Epithelial cell of proximal tubule (primary cell): ENCODE data around the gene TSFM. TPM values are rescaled to one million over a fixed set of nuclear protein-coding genes. Genes with fewer than 3 reads are reported as not detected.

Source experiments
- DNase-seq: peaks from one replicate; pipeline ENCODE4 v3.0.0-alpha.2; 2011; ENCODE audit warnings: low read depth
- H3K4me3 ChIP-seq: 2 replicates; pipeline ENCODE4 v1.5.1; 2011; ENCODE audit warnings: low read depth, mild to moderate bottlenecking, low read length
- CTCF ChIP-seq: conservative IDR thresholded peaks from 2 replicates; pipeline ENCODE4 v1.5.1; 2012; ENCODE audit warnings: low read depth, mild to moderate bottlenecking, low read length
- total RNA-seq: library from RNA; depleted of rRNA; stranded (reverse); fragments of >200 nt; gene quantifications from 2 replicates; pipeline ENCODE4 v1.2.3, GENCODE V29; 2015

TSFM gene
- total RNA-seq, 1 donor from 2014 or later, result 30.6 TPM

- no peak for TF ChIP-seq CTCF
- H3K4me3 ChIP-seq, result peak within 1 kb of the TSS; percentile 73
- no peak for DNase-seq
These were observed 28.0 kb upstream of the TSFM start, which contains the start of gene MARCHF9 for GRCh38 chr12:57754411-57755193. MARCHF9 (plus strand) TSS chr12:57755103; CDS start chr12:57755529, 426 bp downstream.

GRCh38 chr12:57755194-57755453 is 27.5 kb upstream of the TSFM start:
- peak overlapping the region; percentile 73 for H3K4me3 ChIP-seq

GRCh38 chr12:57755454-57756372 is 26.9 kb upstream of the TSFM start:
- peak overlapping the region; percentile 73 for H3K4me3 ChIP-seq
- TF ChIP-seq CTCF, result no peak
- no peak for DNase-seq

More at GRCh38 chr12:57755194-57755453, 27.5 kb upstream of the TSFM start:
- no peak for TF ChIP-seq CTCF
- DNase-seq, result no peak

- peak; percentile 75 for TF ChIP-seq CTCF
- H3K4me3 ChIP-seq, result peak overlapping the region; percentile 73
- DNase-seq, result no peak
These were observed 25.9 kb upstream of the TSFM start for GRCh38 chr12:57756406-57757341.

GRCh38 chr12:57757771-57758170 is 24.8 kb upstream of the TSFM start:
- H3K4me3 ChIP-seq, result no peak overlapping the region
- no peak for DNase-seq
- TF ChIP-seq CTCF, result no peak

GRCh38 chr12:57758552-57759359 is 23.8 kb upstream of the TSFM start:
- H3K4me3 ChIP-seq, result no peak overlapping the region
- no peak for DNase-seq
- TF ChIP-seq CTCF, result no peak
